Naive B cell (primary cell): ENCODE measurements around the gene ZNF213. TPM values are rescaled to one million over a fixed set of nuclear protein-coding genes. Genes with fewer than 3 reads are reported as not detected.

ENCODE experiments used
- ATAC-seq, 2 donors: fragments of 150-1000 bp; cut with Tn5 transposase; 2 replicates each; pipeline ENCODE4 v1.10.0; 2021; ENCODE audit warnings: low read depth in 2 of 2, mild to moderate bottlenecking in 2 of 2, moderate library complexity in 2 of 2
- DNase-seq: peaks from one replicate; pipeline ENCODE4 v3.0.0; 2022
- H3K27ac Mint-ChIP-seq, 6 donors: one replicate each; pipeline ENCODE4 v1.8.0; 2020 to 2022; ENCODE audit warnings: mild to moderate bottlenecking in 6 of 6, mixed read lengths in 6 of 6, moderate library complexity in 5 of 6, inconsistent platforms in 2 of 6
- H3K27me3 Mint-ChIP-seq, 3 donors: one replicate each; pipeline ENCODE4 v1.8.0; 2021 to 2022; ENCODE audit warnings: mixed read lengths in 3 of 3, mild to moderate bottlenecking in 1 of 3
- H3K36me3 Mint-ChIP-seq, 2 donors: one replicate each; pipeline ENCODE4 v1.8.0; 2020 to 2022; ENCODE audit warnings: mixed read lengths in 2 of 2, inconsistent platforms in 1 of 2, mild to moderate bottlenecking in 1 of 2
- H3K4me1 Mint-ChIP-seq, 3 donors: one replicate each; pipeline ENCODE4 v1.8.0; 2020 to 2022; ENCODE audit warnings: mixed read lengths in 3 of 3, inconsistent platforms in 1 of 3, mild to moderate bottlenecking in 1 of 3, moderate library complexity in 1 of 3
- H3K4me3 Mint-ChIP-seq, 8 donors: one replicate each; pipeline ENCODE4 v1.8.0; 2020 to 2022; ENCODE audit warnings: mild to moderate bottlenecking in 8 of 8, mixed read lengths in 8 of 8, moderate library complexity in 8 of 8, inconsistent platforms in 2 of 8
- H3K9me3 Mint-ChIP-seq, 7 donors: one replicate each; pipeline ENCODE4 v1.8.0; 2020 to 2022; ENCODE audit warnings: mixed read lengths in 7 of 7, mild to moderate bottlenecking in 5 of 7, inconsistent platforms in 2 of 7, moderate library complexity in 1 of 7
- polyA plus RNA-seq, 6 donors: library from polyadenylated mRNA; unstranded; fragments of 300-500 nt; fragmentation: Illumina TruSeq; gene quantifications; one replicate each; pipeline ENCODE4 v1.2.3, GENCODE V29; 2021; ENCODE audit warnings: low read depth in 6 of 6

Gene ZNF213
- polyA plus RNA-seq, 6 donors from 2014 or later = 0.38 to 2.7 (median 1.6) TPM; not detected in 1

DNA sequence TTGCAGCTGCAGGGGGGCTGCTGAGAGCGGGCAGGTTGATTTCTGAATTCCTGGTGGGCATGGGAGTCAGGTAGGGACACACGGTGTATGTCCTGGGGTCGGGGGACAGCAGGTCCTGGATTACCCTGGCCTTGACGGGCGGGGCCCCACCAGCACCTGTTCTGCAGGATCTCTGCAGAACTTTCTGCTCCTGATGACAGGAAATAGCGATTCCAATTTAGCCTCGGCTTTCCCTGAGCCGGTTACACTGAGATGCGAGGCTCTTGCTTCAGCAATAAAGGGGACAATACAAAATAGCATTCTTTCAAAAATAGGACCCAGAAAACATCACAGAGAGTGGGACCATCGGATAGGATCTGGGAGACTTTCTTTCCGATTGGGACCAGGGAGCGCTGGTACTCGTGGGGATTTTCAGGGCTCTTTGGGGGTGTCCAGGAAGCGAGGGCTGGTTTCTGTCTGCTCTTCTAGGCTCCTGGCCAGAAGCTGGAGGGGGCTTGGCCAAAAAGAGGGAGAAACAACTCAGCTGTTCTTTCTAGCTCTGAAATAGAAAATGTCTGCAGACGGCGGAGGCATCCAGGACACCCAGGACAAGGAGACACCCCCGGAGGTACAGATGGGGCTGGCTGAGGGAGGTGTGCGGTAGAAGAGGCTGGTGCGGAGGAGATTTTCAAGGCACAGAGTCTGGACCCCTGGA, 21.8 kb upstream of the ZNF213 start:
- no peaks in the 10 kb centered on the region for H3K36me3 Mint-ChIP-seq
- no peaks in the 10 kb centered on the region for H3K4me1 Mint-ChIP-seq
- H3K27ac Mint-ChIP-seq = no peak overlapping the region
- H3K4me3 Mint-ChIP-seq = peak overlapping the region in 1 of 8 donors; percentile 47
- no peak for DNase-seq
- no peaks in the 10 kb centered on the region for H3K9me3 Mint-ChIP-seq
- ATAC-seq = no peak
- peaks cover 5 to 52% (median 30%) of the 10 kb centered on the region in 3 donors for H3K27me3 Mint-ChIP-seq

DNA sequence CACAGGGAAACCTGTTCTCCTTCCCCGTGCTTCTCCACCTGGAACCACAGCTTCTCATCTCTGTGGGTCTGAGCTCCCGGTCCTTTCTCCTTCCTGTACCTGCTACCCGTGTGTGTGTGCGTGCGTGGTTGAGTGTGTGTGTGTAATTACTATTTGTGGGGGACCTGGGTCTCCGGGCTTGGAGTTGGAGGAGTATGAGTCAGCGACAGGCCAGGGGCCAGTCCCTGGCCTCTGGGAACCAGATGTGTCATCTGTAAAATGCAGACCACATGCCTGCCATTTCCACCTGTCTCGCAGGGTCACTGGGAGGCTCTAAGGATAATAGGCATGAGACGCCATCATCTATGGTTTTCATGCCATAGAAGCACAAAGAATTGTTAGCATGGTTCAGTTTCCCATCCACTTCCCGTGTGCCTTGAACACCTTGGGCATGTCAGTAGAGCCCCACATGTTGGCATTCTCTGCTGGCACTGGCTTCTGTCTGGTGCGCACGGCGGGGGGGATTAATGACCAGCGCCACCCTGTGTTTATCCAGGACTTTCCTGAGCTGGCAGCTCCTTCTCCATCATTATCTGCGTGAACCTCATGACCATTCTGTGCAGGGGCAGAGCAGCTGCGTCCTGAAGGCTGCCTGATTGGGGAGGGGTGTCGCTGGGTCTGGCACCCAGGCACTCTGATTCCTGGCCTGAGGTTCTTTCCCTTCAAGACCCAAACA, 20.9 kb upstream of the ZNF213 start:
- Mint-ChIP-seq H3K4me1 (no peaks in the 10 kb centered on the region), H3K9me3 (no peaks in the 10 kb centered on the region), H3K36me3 (no peaks in the 10 kb centered on the region), H3K27ac (no peak overlapping the region), H3K27me3 (peaks cover 5 to 52% (median 30%) of the 10 kb centered on the region in 3 donors), H3K4me3 (no peak overlapping the region)
- ATAC-seq (no peak), DNase-seq (no peak)

DNA sequence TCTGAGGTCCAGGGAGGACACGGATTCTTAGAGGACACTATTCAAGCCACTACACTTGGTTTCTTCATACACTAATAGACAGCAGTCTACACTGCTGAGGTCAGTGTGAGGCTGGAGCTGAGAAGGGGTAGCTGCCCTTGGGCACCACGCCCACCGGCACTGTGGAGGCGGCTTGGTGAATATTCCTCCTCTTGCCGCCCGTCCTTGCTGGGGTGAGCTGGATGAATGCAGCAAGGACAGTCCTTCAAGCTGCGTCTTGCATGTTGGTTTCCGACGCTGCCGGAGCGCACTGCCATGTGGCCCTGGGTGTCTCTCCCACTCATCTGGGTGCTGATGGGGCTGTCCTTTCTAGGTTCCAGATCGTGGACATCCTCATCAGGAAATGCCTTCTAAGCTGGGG, 19.8 kb upstream of the ZNF213 start:
- DNase-seq = no peak
- no peaks in the 10 kb centered on the region for H3K36me3 Mint-ChIP-seq
- peak overlapping the region in 1 of 6 donors; percentile 44 for H3K27ac Mint-ChIP-seq
- H3K27me3 Mint-ChIP-seq = peaks cover 5 to 52% (median 30%) of the 10 kb centered on the region in 3 donors
- no peak overlapping the region for H3K4me3 Mint-ChIP-seq
- no peaks in the 10 kb centered on the region for H3K4me1 Mint-ChIP-seq
- H3K9me3 Mint-ChIP-seq = no peaks in the 10 kb centered on the region
- no peak for ATAC-seq

DNA sequence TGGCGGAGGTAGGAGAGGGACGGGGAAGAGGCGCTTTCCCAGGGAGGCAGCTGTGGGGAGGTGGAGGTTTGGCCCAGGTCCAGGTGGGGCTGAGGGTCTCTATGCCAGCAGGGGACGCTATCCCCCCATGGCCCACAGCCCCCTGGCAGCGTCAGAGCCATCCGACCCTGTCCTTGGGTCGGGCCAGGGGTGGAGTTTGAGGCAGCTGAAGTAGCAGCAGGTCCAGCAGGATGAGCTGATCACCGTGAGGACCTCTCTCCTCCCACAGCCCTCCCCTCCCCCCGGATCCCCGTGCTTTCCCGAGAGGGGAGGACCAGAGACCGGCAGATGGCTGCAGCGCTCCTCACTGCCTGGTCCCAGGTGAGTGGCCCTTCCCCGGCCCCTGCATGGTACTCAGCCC, 19.3 kb upstream of the ZNF213 start:
- H3K4me3 Mint-ChIP-seq = no peak overlapping the region

DNA sequence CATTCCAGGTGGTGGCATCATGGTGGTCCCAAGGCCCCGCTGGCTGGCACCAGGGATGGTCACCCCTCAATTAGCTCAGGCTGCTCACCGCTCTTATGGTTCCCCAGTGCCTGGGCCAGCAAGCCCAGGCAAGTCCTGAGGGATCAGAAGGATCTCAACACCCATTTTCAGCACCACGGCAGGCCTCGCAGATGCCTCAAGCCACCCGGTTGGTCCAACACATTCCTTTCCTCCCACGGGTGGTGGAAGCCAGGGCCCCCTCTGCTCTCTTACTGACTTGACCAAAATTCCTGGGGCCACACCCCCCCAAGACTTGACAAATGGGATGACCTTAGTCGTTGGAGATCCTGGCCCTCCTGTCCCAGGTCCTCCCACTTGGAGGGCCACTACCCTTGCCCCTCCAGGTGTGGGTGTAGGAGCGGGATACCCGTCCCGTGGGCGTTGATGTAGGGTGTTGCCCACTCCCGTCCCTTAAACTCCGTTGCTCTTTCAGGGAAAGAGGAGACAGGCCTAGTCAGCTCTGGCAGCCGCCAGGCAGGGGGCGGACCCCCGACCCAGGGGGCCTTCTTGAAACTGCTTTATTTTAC, 16.5 kb upstream of the ZNF213 start:
- Mint-ChIP-seq H3K9me3 (no peaks in the 10 kb centered on the region), H3K27me3 (peaks cover 5 to 28% (median 14%) of the 10 kb centered on the region in 3 donors), H3K4me3 (no peak overlapping the region), H3K27ac (no peak overlapping the region), H3K4me1 (peaks cover 0 to 6% (median under 1%) of the 10 kb centered on the region in 3 donors), H3K36me3 (no peaks in the 10 kb centered on the region)
- ATAC-seq (no peak), DNase-seq (no peak)

More for the DNA sequence above, 19.3 kb upstream of the ZNF213 start:
- Mint-ChIP-seq H3K9me3 (no peaks in the 10 kb centered on the region), H3K27ac (no peak overlapping the region), H3K4me1 (no peaks in the 10 kb centered on the region), H3K36me3 (no peaks in the 10 kb centered on the region), H3K27me3 (peaks cover 5 to 48% (median 30%) of the 10 kb centered on the region in 3 donors)
- DNase-seq (no peak), ATAC-seq (no peak)

DNA sequence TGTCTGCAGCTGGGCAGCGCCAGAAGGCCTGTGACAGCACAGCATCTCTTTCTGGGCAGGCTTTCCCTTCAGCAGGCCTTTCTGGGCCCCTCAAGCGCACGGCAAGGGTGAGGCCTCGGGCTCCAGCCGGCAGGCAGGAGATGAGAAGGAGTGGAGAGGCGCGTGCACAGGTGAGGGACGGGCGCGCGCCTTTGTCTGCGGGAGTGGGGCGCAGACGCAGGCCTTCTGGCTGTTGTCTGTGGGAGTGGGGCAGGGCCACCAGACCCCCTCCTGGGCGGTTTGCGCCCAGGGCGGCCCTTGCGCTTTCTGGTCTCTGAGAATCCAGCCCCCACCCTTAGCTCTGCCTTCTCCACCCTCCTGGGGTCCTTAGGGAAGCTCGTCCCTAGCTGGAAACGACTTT, 16.0 kb upstream of the ZNF213 start:
- Mint-ChIP-seq H3K9me3 (no peaks in the 10 kb centered on the region), H3K27me3 (peaks cover 5 to 23% (median 9%) of the 10 kb centered on the region in 3 donors), H3K4me3 (no peak overlapping the region), H3K4me1 (peaks cover 5 to 11% (median 6%) of the 10 kb centered on the region in 3 donors), H3K36me3 (no peaks in the 10 kb centered on the region), H3K27ac (no peak overlapping the region)
- DNase-seq = no peak
- ATAC-seq = no peak

DNA sequence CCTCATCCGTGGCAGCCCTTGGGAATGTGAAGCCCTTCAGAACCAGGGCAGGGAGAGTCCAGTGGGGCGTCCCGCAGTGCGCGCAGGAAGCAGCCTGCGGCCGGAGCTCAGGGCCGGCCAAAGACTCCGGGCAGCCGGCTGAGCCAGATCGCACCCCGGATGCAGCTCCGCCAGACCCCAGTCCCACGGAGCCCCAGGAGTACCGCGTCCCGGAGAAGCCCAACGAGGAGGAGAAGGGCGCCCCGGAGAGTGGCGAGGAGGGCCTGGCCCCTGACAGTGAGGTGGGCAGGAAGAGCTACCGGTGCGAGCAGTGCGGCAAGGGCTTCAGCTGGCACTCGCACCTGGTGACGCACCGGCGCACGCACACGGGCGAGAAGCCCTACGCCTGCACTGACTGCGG, 15.5 kb upstream of the ZNF213 start:
- H3K4me1 Mint-ChIP-seq = peaks cover 5 to 12% (median 6%) of the 10 kb centered on the region in 3 donors

DNA sequence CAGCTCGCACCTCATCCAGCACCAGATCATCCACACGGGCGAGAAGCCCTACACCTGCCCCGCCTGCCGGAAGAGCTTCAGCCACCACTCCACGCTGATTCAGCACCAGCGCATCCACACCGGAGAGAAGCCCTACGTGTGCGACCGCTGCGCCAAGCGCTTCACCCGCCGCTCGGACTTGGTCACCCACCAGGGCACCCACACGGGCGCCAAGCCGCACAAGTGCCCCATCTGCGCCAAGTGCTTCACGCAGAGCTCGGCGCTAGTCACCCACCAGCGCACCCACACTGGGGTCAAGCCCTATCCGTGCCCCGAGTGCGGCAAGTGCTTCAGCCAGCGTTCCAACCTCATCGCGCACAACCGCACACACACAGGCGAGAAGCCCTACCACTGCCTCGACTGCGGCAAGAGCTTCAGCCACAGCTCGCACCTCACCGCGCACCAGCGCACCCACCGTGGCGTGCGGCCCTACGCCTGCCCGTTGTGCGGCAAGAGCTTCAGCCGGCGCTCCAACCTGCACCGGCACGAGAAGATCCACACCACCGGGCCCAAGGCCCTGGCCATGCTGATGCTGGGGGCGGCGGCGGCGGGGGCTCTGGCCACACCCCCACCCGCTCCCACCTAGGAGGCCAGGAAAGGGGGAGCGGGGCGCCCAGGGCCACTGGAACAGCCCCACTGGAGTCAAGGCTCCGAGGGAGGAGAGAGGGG, 15.0 kb upstream of the ZNF213 start:
- H3K9me3 Mint-ChIP-seq = no peaks in the 10 kb centered on the region
- H3K4me3 Mint-ChIP-seq = no peak overlapping the region
- no peaks in the 10 kb centered on the region for H3K36me3 Mint-ChIP-seq
- DNase-seq (no peak), ATAC-seq (no peak)
- peaks cover 5 to 16% (median 11%) of the 10 kb centered on the region in 3 donors for H3K4me1 Mint-ChIP-seq
- H3K27me3 Mint-ChIP-seq = peaks cover under 1 to 12% (median 2%) of the 10 kb centered on the region in 3 donors
- no peak overlapping the region for H3K27ac Mint-ChIP-seq

More for the DNA sequence above, 15.5 kb upstream of the ZNF213 start:
- no peaks in the 10 kb centered on the region for H3K36me3 Mint-ChIP-seq
- no peak overlapping the region for H3K4me3 Mint-ChIP-seq
- H3K9me3 Mint-ChIP-seq = no peaks in the 10 kb centered on the region
- H3K27me3 Mint-ChIP-seq = peaks cover 5 to 18% (median 8%) of the 10 kb centered on the region in 3 donors
- DNase-seq (no peak), ATAC-seq (no peak)
- no peak overlapping the region for H3K27ac Mint-ChIP-seq

DNA sequence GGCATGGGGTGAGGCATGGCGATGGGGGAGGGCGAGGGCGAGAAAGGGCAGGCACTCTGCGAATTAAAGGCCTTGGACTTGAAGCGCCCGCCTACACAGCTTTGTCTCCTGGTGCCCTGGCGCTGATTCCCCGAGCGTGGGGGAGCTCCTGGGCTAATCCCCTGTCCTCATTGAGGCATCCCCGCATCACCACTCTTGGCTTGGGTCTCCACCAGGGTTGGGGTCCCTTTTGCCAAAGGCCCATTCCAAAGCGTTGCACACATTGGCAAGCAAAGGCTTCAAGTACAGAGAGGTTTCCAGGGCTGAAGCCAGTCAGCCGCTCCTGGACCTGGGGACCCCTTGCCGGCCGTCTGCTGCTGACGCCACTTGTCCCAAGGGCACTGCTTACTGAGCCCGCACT, 14.4 kb upstream of the ZNF213 start:
- ATAC-seq (no peak), DNase-seq (no peak)
- no peak overlapping the region for H3K27ac Mint-ChIP-seq
- peaks cover 0 to 7% (median 0%) of the 10 kb centered on the region in 3 donors for H3K27me3 Mint-ChIP-seq
- peak overlapping the region in 1 of 8 donors; percentile 9 for H3K4me3 Mint-ChIP-seq
- peaks cover 8 to 22% (median 11%) of the 10 kb centered on the region in 3 donors for H3K4me1 Mint-ChIP-seq
- no peaks in the 10 kb centered on the region for H3K36me3 Mint-ChIP-seq
- H3K9me3 Mint-ChIP-seq = no peaks in the 10 kb centered on the region

DNA sequence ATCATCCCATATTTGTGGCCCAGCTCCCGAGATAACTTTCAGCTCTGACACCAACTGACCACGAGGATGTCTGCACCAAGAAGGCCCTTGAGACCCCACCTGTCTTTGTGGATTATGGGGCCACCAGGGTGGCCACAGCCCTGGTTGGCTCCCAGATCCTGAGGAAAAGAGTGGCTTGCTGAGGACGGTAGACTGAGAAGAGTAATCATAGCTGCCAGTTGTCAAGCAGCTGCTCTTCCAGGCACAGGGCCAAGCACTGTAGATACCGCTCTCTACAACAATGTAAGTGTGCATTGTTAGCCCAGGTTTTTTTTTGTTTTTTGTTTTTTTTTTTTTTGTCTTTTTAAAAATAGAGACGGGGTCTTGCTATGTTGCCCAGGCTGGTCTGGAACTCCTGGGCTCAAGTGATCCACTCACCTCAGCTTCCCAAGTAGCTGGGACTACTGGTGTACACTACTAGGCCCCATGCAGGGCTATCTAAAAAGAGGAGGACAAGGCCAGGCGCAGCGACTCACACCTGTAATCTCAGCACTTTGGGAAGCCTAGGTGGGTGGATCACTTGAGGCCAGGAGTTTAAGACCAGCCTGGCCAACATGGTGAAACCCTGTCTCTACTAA, 12.9 kb upstream of the ZNF213 start:
- no peak for ATAC-seq
- no peaks in the 10 kb centered on the region for H3K9me3 Mint-ChIP-seq
- DNase-seq = no peak
- H3K27ac Mint-ChIP-seq = peak overlapping the region in 1 of 6 donors; percentile 26
- H3K4me1 Mint-ChIP-seq = peaks cover 11 to 27% (median 13%) of the 10 kb centered on the region in 3 donors
- H3K36me3 Mint-ChIP-seq = no peaks in the 10 kb centered on the region
- H3K4me3 Mint-ChIP-seq = peak overlapping the region in 4 of 8 donors; percentile 9 to 98 (median 30)
- H3K27me3 Mint-ChIP-seq = no peaks in the 10 kb centered on the region

DNA sequence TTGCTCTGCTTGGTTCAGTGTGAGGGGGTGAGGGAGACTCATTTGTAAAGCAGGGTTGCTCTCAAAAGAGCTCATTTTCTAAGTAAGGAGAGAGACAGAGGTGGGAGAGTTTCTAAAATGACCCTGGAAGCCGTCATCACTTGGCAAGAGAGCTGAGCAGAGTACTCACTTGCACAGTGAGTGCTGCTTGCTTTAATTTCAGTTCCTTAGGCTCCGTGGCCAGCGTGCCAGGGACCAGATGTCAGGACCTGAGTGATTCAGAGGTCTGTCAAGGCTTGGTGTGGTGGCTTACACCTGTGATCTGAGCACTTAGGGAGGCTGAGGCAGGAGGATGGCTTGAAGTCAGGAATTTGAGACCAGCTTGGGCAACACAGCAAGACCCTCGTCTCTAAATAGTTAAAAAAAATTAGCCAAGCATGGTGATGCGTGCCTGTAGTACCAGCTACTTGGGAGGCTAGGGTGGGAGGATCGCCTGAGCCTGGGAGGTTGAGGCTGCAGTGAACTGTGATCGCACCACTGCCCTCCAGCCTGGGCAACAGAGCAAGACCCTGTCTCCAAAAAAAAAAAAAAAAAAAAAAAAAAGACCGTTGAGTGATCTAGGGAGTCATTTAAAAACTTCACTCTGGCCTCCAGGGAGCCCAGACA, 11.8 kb upstream of the ZNF213 start:
- H3K27me3 Mint-ChIP-seq = no peaks in the 10 kb centered on the region
- H3K27ac Mint-ChIP-seq = peak overlapping the region in 3 of 6 donors; percentile 49 to 88 (median 76)
- ATAC-seq (no peak), DNase-seq (no peak)
- H3K4me1 Mint-ChIP-seq = peaks cover 13 to 37% (median 15%) of the 10 kb centered on the region in 3 donors
- H3K36me3 Mint-ChIP-seq = no peaks in the 10 kb centered on the region
- H3K4me3 Mint-ChIP-seq = peak overlapping the region; percentile 96 to 98 (median 97)
- no peaks in the 10 kb centered on the region for H3K9me3 Mint-ChIP-seq

DNA sequence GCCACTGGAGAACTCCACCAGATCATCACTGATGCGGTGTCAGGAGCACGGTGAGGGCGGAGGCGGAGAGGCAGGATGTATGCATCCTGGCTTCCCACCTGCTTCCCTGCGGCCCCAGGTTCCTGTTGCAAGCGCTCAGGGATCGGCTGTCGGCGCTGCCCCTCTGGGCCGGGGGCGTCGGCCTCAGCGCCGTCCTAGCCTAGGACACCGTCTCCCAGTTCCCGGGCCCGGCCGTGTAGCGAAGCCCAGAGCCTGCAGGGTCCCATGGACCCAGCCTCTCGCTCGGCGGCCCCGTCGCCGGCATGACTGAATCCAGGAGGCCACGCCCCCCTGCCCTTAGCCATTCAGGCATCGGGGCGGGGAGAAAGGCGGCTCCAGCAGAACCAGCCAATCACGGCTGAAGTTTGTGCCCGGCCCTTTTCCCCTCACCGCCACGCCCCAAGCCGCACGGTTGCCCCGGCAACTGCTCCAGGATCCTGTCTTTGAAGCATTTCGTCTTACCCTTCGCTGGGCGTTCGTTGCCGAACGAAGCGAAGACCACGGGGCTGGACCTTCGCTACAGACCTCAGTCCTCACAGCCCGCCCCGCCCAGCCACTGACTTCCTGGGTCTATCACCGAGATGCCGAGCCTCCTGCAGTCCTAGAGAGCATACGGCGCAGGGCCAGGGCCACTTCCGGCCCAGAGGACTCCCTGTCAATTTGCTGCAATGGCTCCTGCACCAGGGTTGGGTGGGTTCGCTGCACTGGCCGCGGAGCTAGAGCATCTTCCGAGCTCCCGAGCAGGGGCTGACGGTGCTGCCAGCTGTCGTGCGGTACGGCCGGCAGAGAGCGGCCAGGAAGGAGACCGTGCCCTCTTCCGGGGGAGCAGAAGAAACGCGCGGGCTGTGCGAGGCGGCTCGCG, 10.6 kb upstream of the ZNF213 start:
- Mint-ChIP-seq H3K36me3 (no peaks in the 10 kb centered on the region), H3K27ac (peak overlapping the region; percentile 88 to 98 (median 98)), H3K4me1 (peaks cover 13 to 46% (median 22%) of the 10 kb centered on the region in 3 donors), H3K4me3 (peak overlapping the region; percentile 96 to 98 (median 97)), H3K27me3 (no peaks in the 10 kb centered on the region), H3K9me3 (no peaks in the 10 kb centered on the region)
- peak; percentile 94 for DNase-seq
- ATAC-seq = peak; percentile 88
